HepG2 (cell line): ENCODE data around the gene GSPT1. TPM values are rescaled to one million over a fixed set of nuclear protein-coding genes. Genes with fewer than 3 reads are reported as not detected.

Source experiments
- ATF3 ChIP-seq: sonication (generic); formaldehyde crosslinking; IDR thresholded peaks from 2 replicates; pipeline ENCODE4 v1.4.0; 2020; ENCODE audit warnings: missing genetic modification reagents
- DMAP1 ChIP-seq: IDR thresholded peaks from 2 replicates; pipeline ENCODE4 v1.6.1; 2016
- HES4 ChIP-seq: sonication (generic); formaldehyde crosslinking; IDR thresholded peaks from 2 replicates; pipeline ENCODE4 v1.9.0; 2021; ENCODE audit warnings: mild to moderate bottlenecking, missing genetic modification reagents, borderline replicate concordance
- MAFF ChIP-seq: IDR thresholded peaks from 2 replicates; pipeline ENCODE4 v1.6.1; 2011; ENCODE audit warnings: low read depth, low read length, improper control_type of control experiment
- PBX2 ChIP-seq: IDR thresholded peaks from 2 replicates; pipeline ENCODE4 v1.6.1; 2016; ENCODE audit warnings: control low read depth
- STAT6 ChIP-seq: sonication (generic); formaldehyde crosslinking; IDR thresholded peaks from 2 replicates; pipeline ENCODE4 v1.4.0; 2020; ENCODE audit warnings: missing genetic modification reagents, mild to moderate bottlenecking, borderline replicate concordance
- ZNF460 ChIP-seq: sonication (generic); formaldehyde crosslinking; IDR thresholded peaks from 2 replicates; pipeline ENCODE4 v1.5.1; 2020; ENCODE audit warnings: missing genetic modification reagents, mild to moderate bottlenecking, borderline replicate concordance
- ZNF75D ChIP-seq: sonication (generic); formaldehyde crosslinking; IDR thresholded peaks from 2 replicates; pipeline ENCODE4 v1.8.1; 2023; ENCODE audit warnings: missing genetic modification reagents, mild to moderate bottlenecking, borderline replicate concordance
- ZNF883 ChIP-seq: sonication (generic); formaldehyde crosslinking; IDR thresholded peaks from 2 replicates; pipeline ENCODE4 v1.5.1; 2020; ENCODE audit warnings: mild to moderate bottlenecking, missing genetic modification reagents; ENCODE audit errors: not compliant biosample characterization
- ZSCAN22 ChIP-seq: sonication (generic); formaldehyde crosslinking; IDR thresholded peaks from 2 replicates; pipeline ENCODE4 v1.4.0; 2020; ENCODE audit warnings: mild to moderate bottlenecking, missing genetic modification reagents
- ZSCAN30 ChIP-seq: sonication (generic); formaldehyde crosslinking; IDR thresholded peaks from 2 replicates; pipeline ENCODE4 v1.5.0; 2020; ENCODE audit warnings: mild to moderate bottlenecking, missing genetic modification reagents
- ZSCAN31 ChIP-seq: sonication (generic); formaldehyde crosslinking; IDR thresholded peaks from 2 replicates; pipeline ENCODE4 v1.5.0; 2020; ENCODE audit warnings: low read depth, mild to moderate bottlenecking, missing genetic modification reagents
- polyA plus RNA-seq, 8 experiments: library from polyadenylated mRNA; depleted of rRNA in 3 of 8; stranded (reverse) in 7 of 8; unstranded in 1 of 8; fragments of >200 nt; fragmentation: Illumina TruSeq in 4 of 8; extraction: Trizol in 4 of 8; gene quantifications; 2 replicates each; pipeline versions ENCODE4 v1.2.1 to v1.2.3, GENCODE V29; 2011 to 2016; ENCODE audit warnings: low read depth in 4 of 8, missing spikeins in 1 of 8, mixed read lengths in 1 of 8; ENCODE audit not compliant: insufficient read depth in 1 of 8
- total RNA-seq, 5 experiments: library from RNA; depleted of rRNA; stranded (reverse); fragments of >200 nt; fragmentation: Illumina TruSeq; extraction: Trizol; gene quantifications; 2 replicates each; pipeline ENCODE4 v1.2.3, GENCODE V29; 2016; ENCODE audit warnings: low read depth in 1 of 5

GSPT1 gene
- total and polyA plus RNA-seq, 2 of the 13 experiments (the other 11 are each of a cell fraction or from before 2014, with no cell fraction given): 120 to 316 TPM

- peak; percentile 39; the same call in 1 of the 2 replicates for TF ChIP-seq ZNF460
- TF ChIP-seq ZSCAN31: no peak
- no peak for TF ChIP-seq ZSCAN22
- TF ChIP-seq PBX2 (CRISPR knock-in tag): no peak
- TF ChIP-seq ZNF75D (CRISPR knock-in tag): no peak
- 0 out of 2 replicates have a peak, but pooled peaks have one; percentile 62 for TF ChIP-seq ZSCAN30 (CRISPR knock-in tag)
- TF ChIP-seq ZNF883 (CRISPR knock-in tag): no peak
- TF ChIP-seq HES4 (CRISPR knock-in tag): no peak
- TF ChIP-seq MAFF: no peak
- no peak for TF ChIP-seq ATF3 (CRISPR knock-in tag)
- TF ChIP-seq STAT6 (CRISPR knock-in tag): no peak
- TF ChIP-seq DMAP1: no peak
These were observed 5.9 kb downstream of the GSPT1 start (continued) for GRCh38 chr16:11909653-11910545.
